Type B pancreatic cell (in vitro differentiated cells): ENCODE data around the gene RNF214. TPM values are rescaled to one million over a fixed set of nuclear protein-coding genes. Genes with fewer than 3 reads are reported as not detected.

ENCODE experiments used
- DNase-seq: peaks from one replicate; pipeline ENCODE4 v3.0.0; 2021; ENCODE audit warnings: mixed read lengths; ENCODE audit not compliant: unreplicated experiment; ENCODE audit errors: extremely low spot score
- H3K27ac Mint-ChIP-seq: 2 replicates; pipeline ENCODE4 v1.8.0; 2021; ENCODE audit warnings: mild to moderate bottlenecking, mixed read lengths
- H3K27me3 Mint-ChIP-seq: 2 replicates; pipeline ENCODE4 v1.8.0; 2021; ENCODE audit warnings: mixed read lengths
- H3K36me3 Mint-ChIP-seq: 2 replicates; pipeline ENCODE4 v1.8.0; 2021; ENCODE audit warnings: mixed read lengths
- H3K4me1 Mint-ChIP-seq: one replicate; pipeline ENCODE4 v1.8.0; 2021; ENCODE audit warnings: mixed read lengths; ENCODE audit not compliant: unreplicated experiment
- H3K4me3 Mint-ChIP-seq: 2 replicates; pipeline ENCODE4 v1.8.0; 2021; ENCODE audit warnings: mild to moderate bottlenecking, mixed read lengths
- H3K9me3 Mint-ChIP-seq: 2 replicates; pipeline ENCODE4 v1.8.0; 2021; ENCODE audit warnings: mixed read lengths
- total RNA-seq: library from RNA; stranded (reverse); gene quantifications from 2 replicates; pipeline ENCODE4 v1.2.1, GENCODE V29; 2021; ENCODE audit warnings: low replicate concordance
- TF ChIP-seq, protein P1 (sequence below): fragments of 200-600 bp; sonication (generic); conservative IDR thresholded peaks from 2 replicates; pipeline ENCODE4 v1.5.0; 2021; ENCODE audit warnings: antibody characterized with exemption, mild to moderate bottlenecking

The RNF214 gene
- total RNA-seq, 1 donor from 2014 or later = 34.7 TPM

DNA sequence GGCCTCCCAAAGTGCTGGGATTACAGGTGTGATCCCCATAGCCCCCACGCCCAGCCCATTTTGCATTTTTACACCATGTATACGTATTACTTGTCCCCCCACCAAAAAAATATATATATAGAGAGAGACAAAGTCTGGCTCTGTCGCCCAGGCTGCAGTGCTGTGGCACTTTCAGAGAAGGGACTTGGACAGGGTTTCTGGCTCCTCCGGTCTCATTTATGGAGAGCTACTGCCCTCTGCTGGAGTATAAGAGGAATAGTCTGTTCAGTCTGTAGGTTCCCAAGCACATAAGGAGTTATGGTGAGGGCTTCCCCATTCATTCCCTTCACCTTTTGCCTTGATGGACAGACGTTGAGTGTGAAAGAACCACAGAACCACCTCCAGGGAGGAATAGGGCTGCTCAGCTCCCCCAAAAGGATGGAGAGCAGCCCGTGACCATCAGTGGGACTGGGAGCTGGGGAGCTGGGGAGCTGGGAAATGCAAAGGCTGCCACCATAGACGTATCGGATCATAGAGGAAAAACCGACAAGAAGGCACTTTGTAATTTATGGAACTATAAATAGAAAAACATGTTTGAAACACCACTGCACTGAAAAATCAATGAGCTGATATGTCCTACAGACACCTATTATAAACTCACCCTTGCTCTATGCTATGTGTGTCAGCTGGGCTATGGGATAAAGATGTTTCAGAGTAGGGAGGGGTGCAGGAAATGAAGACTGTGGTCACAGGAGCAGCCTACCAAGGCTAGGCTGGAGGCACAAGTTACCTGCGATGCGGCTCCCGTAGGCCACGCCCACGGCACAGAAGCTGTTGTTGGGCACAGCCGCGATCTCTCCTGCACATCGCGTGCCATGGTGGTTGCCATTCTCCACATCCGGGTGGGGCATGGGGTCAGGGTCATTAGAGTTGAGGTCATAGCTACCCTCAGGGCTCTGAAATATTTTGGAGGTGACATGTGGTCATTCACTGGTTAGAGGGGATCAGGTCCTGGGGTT is 5.8 kb upstream of the RNF214 start:
- H3K27me3 Mint-ChIP-seq = no peaks in the 10 kb centered on the region
- TF ChIP-seq, protein P1, sequence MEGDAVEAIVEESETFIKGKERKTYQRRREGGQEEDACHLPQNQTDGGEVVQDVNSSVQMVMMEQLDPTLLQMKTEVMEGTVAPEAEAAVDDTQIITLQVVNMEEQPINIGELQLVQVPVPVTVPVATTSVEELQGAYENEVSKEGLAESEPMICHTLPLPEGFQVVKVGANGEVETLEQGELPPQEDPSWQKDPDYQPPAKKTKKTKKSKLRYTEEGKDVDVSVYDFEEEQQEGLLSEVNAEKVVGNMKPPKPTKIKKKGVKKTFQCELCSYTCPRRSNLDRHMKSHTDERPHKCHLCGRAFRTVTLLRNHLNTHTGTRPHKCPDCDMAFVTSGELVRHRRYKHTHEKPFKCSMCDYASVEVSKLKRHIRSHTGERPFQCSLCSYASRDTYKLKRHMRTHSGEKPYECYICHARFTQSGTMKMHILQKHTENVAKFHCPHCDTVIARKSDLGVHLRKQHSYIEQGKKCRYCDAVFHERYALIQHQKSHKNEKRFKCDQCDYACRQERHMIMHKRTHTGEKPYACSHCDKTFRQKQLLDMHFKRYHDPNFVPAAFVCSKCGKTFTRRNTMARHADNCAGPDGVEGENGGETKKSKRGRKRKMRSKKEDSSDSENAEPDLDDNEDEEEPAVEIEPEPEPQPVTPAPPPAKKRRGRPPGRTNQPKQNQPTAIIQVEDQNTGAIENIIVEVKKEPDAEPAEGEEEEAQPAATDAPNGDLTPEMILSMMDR = peak; percentile 94
- peak overlapping the region; percentile 53 for H3K4me3 Mint-ChIP-seq
- H3K27ac Mint-ChIP-seq = peak overlapping the region; percentile 59
- H3K36me3 Mint-ChIP-seq = peaks cover 9% of the 10 kb centered on the region
- H3K9me3 Mint-ChIP-seq = no peaks in the 10 kb centered on the region
- H3K4me1 Mint-ChIP-seq = peaks cover 30% of the 10 kb centered on the region
- DNase-seq = no peak

GRCh38 chr11:117228091-117228490 is 4.4 kb upstream of the RNF214 start:
- TF ChIP-seq, protein P1 = no peak
- Mint-ChIP-seq H3K9me3 (no peaks in the 10 kb centered on the region), H3K27ac (no peak overlapping the region), H3K4me1 (peaks cover 22% of the 10 kb centered on the region), H3K27me3 (no peaks in the 10 kb centered on the region), H3K36me3 (peaks cover 4% of the 10 kb centered on the region), H3K4me3 (peak overlapping the region; percentile 22)
- DNase-seq = no peak

GRCh38 chr11:117229411-117229810 is 3.1 kb upstream of the RNF214 start:
- Mint-ChIP-seq H3K9me3 (no peaks in the 10 kb centered on the region), H3K36me3 (peaks cover 4% of the 10 kb centered on the region), H3K27ac (no peak overlapping the region), H3K4me1 (peaks cover 35% of the 10 kb centered on the region), H3K4me3 (peak overlapping the region; percentile 100), H3K27me3 (no peaks in the 10 kb centered on the region)
- no peak for DNase-seq
- TF ChIP-seq, protein P1 = no peak

- TF ChIP-seq, protein P1 = no peak
- no peak for DNase-seq
- Mint-ChIP-seq H3K4me1 (peaks cover 35% of the 10 kb centered on the region), H3K27ac (no peak overlapping the region), H3K9me3 (no peaks in the 10 kb centered on the region), H3K4me3 (peak overlapping the region; percentile 100), H3K36me3 (peaks cover 4% of the 10 kb centered on the region), H3K27me3 (no peaks in the 10 kb centered on the region)
Observed at GRCh38 chr11:117229931-117230285, 2.6 kb upstream of the RNF214 start.

DNA sequence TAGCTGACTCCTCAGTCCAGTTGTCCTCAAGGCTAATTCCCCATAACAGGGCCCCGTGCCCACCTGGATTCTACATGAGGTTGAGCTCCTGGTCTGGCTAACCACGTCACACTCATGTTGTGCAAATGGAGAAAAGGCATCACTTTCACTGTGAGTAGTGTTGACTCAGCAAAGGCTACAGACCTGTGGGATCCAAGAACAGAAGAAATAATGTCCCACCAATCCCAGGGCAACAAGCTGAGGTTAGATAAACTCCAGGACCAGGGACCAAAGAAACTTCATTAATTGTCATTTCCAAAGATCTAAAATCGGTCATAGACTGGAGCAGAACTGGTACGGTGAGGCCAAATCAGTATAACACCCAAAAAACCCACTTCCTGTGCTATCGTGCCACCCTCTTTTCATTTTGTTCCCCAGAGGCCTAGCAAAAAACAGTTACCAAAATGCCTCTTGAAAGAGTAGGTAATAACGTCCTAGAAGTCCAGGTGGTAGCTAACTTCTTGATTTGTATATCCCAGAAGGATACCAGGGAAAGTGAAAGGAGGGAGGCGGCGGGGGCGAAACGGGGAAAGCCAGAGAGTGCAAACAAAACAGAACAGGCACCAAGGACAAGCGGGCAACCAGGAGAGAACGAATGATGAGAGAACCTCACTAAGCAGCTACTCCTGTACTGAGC is 2.0 kb upstream of the RNF214 start:
- Mint-ChIP-seq H3K4me1 (peaks cover 35% of the 10 kb centered on the region), H3K4me3 (peak overlapping the region; percentile 100), H3K9me3 (no peaks in the 10 kb centered on the region), H3K36me3 (peaks cover 4% of the 10 kb centered on the region), H3K27me3 (no peaks in the 10 kb centered on the region), H3K27ac (peak overlapping the region; percentile 96)
- DNase-seq = no peak
- TF ChIP-seq, protein P1 = no peak
